DLD1 (cell line): ENCODE measurements around the gene METTL1.

Experiments
- in situ Hi-C: cut with HindIII; loops from 2 replicates; pipeline ENCODE4 v1.10.0; 2017; ENCODE audit warnings: low sequenced_read_pairs

The METTL1 gene

GRCh38 chr12:57755454-57756372 is 16.2 kb downstream of the METTL1 start:
- in situ Hi-C loops: no loop called here

- in situ Hi-C loops: no loop called here
Measured at GRCh38 chr12:57755194-57755453, 16.8 kb downstream of the METTL1 start.

- in situ Hi-C loops: no loop called here
Measured at GRCh38 chr12:57754411-57755193, 17.3 kb downstream of the METTL1 start, which contains the start of gene MARCHF9. Gene MARCHF9, plus strand, starts transcription at chr12:57755103. Its CDS starts 426 bp downstream, at chr12:57755529.

GRCh38 chr12:57753756-57754337 is 18.1 kb downstream of the METTL1 start:
- in situ Hi-C loops: no loop called here

- in situ Hi-C loops: no loop called here
Measured at GRCh38 chr12:57752668-57753000, 19.3 kb downstream of the METTL1 start.

GRCh38 chr12:57751788-57752667 is 19.9 kb downstream of the METTL1 start, which contains the start of gene CDK4:
Gene CDK4, minus strand, starts transcription at chr12:57752310. Its CDS starts 593 bp downstream, at chr12:57751717.
- in situ Hi-C loops: no loop called here

- in situ Hi-C loops: no loop called here
Measured at GRCh38 chr12:57751432-57751787, 20.5 kb downstream of the METTL1 start.

- in situ Hi-C loops: no loop called here
Measured at GRCh38 chr12:57750561-57751431, 21.1 kb downstream of the METTL1 start.

GRCh38 chr12:57749061-57749460 is 22.8 kb downstream of the METTL1 start:
- in situ Hi-C loops: no loop called here

GRCh38 chr12:57746025-57746424 is 25.9 kb downstream of the METTL1 start:
- in situ Hi-C loops: no loop called here

- in situ Hi-C loops: no loop called here
Measured at GRCh38 chr12:57745485-57745881, 26.4 kb downstream of the METTL1 start.

GRCh38 chr12:57744777-57745484 is 27.0 kb downstream of the METTL1 start, which contains the start of gene TSPAN31:
Gene TSPAN31, plus strand, starts transcription at chr12:57745039. Its CDS starts 116 bp downstream, at chr12:57745155.
- in situ Hi-C loops: no loop called here

GRCh38 chr12:57744194-57744776 is 27.6 kb downstream of the METTL1 start:
- in situ Hi-C loops: no loop called here

- in situ Hi-C loops: no loop called here
Measured at GRCh38 chr12:57743769-57744168, 28.1 kb downstream of the METTL1 start.

GRCh38 chr12:57741844-57742738 is 29.8 kb downstream of the METTL1 start:
- in situ Hi-C loops: no loop called here

- in situ Hi-C loops: no loop called here
Measured at GRCh38 chr12:57741413-57741789, 30.5 kb downstream of the METTL1 start.

- in situ Hi-C loops: no loop called here
Measured at GRCh38 chr12:57740656-57741412, 31.1 kb downstream of the METTL1 start.
